ENCODE measurements around the gene ANLN.
A peak's percentile ranks its signal among the peaks of the same experiment; 100 is the strongest.
"Not testable (repeated sequence)": the region's sequence is repeated elsewhere in the genome, so short reads cannot be mapped to it uniquely, and the experiment has no call there.

ANLN gene

DNA sequence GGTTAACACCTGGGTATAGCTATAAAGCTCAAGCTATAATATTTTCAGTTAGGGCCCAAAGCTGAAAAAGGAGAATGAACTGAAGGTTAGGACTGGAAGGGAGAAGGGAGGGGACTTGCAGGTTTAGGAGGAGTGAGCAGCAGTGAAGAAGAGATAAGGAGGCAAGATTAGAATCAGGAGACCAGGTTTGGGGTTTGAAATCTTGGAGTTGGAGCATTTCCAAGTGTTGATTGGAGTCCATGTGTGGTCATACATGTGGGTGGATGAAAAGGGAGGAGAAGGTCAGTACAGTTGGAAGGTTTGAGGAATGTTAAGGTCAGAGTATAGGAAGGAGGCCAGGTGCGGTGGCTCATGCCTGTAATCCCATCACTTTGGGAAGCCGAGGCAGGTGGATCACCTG lies 8.6 kb upstream of the ANLN start:
- DNase-seq: no peak

GRCh38 chr7:36383284-36383683 lies 6.4 kb upstream of the ANLN start:
- not testable (repeated sequence) for DNase-seq

GRCh38 chr7:36385646-36386045 lies 4.0 kb upstream of the ANLN start:
- DNase-seq: not testable (repeated sequence)

DNA sequence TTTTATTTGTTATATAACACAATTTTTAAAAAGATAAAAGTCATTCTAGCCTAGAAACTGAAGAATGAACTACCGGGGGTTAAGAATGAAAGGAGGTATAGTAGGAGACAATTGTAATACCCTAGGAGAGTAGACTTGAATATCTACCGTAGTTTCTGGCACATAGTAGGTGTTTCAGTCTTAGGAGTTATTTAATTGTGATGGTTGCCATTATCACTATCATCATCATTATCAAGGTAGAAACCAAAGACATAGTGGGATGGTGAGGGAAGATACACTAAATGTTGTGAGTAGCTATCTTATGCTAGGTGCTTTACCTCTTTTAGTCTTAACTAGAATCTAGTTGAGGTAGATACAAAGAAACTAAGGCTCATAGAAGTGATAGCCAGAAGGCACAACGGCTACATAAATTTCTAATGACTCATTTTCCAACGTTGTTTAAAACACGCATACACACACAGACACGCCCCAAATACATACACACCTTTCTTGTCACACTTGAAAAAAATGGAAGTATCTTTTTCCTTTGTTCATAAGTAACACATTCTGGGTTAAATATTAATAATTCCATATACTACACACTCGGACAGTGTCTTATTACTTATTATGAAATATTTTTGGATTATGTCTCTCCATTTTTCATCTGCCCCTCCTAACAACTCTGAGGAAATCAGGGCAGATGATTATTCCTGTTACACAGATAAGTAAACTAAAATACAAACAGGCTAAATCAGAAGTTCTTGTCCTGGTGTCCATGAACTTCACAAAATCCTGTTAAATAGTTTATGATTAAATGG lies 2.0 kb upstream of the ANLN start:
- DNase-seq: no peak

DNA sequence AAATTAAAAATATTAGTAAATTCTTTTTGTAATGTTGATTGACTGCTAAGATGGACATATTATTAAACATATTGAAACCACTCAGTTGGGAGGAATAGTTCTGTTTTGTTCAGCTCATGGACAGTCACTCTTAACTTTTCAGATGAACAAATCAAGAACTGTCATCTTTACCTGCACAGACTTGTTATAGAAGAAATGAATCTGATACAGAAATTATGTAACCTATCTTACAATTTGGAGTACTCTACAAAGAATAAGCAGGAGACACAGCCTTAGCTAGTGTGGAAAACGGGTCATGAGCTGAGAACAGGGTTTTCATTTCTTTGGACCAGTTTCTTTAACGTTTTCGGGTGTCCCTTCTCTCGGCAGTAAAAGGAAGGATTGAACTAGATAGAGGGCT lies 1.2 kb upstream of the ANLN start:
- DNase-seq: no peak

DNA sequence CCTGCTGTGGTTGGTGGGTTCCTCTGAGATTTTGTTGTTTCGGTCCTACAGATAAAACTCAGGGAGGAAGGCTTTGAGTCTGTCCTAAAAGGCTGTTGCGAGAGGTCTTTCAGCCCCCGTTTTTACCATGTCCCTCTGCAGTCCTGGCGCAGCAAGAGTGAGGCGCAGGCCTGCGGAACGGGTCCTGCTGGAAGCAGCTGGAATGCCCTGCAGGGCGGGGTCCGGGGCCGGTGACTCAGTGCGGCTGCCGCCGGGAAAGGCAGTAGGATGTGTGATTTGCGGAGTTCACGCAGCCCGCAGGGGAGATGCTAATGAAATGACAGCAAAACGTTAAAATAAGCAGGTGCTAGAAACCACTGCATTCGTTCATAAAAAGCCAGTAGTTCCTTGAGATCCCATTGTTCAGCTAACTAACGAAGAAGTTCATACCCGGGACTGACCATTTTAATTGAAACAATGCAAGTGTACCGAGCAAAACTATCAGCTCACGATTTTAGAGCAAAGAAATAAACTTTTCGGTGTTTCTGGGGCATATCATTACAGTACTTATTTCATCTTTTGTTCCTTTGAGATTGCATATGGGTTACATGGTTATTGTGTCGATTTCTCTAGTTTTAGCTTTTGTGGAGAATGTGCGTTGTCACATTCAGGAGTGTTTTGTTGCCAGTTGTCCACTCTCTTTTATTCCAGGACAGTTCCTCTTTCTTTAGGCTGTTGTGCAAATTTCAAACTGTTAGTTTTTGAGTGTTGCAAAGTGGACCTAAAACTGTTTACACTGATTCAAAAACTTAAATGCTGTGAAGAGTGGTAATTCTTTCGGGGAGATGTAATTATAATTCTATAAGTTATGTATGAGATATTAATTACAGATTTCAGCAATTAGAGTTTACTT lies 783 bp downstream of the ANLN start:
- DNase-seq: peak; percentile 32

DNA sequence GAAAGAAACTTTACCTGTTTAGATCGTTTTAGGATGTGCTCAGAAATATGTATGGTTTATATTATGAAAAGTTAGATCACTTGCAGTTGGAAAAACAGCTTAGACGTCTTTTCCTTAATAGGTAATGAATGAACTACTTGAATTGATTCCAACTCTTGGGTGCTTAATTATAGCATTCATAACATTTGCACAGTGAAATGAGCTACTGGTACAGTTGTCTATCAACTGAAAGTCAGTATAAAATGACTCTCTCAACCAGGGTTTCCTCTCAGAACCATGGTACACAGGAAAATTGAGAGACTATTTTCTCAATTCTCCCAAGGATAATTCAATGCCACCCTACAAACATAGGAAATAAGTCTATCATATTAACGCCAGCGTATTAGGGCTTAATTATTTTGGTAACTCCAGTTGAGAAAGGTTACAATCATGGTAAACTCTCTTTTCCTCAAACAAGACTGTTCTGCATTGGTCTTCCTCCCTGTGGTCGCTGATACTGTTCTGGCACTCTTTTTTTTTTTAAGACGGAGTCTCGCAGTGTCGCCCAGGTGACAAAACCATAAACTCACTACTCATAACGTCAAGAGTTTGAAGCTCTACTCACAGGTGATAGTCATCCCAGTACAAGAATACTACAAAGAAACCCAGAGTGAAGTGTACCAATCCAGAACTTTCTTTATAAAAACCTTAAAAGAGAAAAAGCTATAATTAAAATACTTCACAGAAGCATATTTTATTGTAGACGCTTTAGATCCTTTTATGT lies 2.0 kb downstream of the ANLN start:
- DNase-seq: no peak

DNA sequence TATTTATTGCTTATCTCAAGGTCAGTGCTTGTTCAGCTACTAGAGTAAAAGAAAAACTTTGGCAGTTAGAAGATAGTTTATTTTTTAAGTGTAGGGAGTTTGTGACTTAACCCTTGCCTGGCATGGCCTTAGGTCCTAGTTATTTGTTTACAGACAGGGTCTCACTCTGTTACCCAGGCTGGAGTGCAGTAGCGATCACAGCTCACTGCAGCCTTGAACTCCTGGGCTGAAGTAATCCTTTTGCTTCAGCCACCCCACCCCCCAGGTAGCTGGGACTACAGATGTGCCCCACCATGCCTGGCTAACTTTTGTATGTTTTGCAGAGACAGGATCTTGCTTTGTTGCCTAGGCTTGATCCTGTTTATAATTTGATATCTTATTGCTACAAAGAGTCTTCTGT lies 4.2 kb downstream of the ANLN start:
- no peak for DNase-seq

DNA sequence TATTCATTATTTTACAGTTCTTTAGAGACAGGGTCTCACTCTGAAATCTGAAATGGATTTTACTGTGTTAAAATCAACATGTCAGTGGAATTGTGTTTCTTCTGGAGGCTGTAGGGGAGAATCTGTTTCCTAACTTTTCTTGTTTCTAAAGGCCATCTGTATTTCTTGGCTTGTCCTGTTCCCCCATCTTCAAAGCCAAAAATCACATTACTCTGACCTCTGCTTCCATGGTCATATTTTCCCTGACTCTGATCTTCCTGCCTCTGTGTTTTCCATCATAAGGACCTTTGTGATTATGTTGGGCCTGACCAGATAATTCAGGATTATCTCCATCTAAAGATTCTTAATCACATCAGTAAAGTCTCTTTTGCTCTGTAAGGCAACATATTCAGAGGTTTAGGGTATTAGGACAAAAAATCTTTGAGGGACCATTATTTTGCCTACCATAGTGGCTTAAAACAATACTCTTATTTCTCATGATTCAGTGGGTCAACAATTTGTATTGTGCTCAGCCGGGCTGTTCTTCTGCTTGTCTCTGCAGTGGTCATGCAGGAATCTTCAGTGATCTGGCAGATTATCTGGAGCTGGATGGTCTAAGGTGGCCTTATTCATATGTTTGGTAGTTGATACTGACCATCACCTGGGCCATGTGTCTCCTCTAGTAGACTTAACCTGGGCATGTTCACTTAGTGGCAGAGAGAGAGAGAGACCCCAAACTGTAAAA lies 5.7 kb downstream of the ANLN start:
- DNase-seq: no peak

GRCh38 chr7:36396150-36396549 lies 6.5 kb downstream of the ANLN start:
- DNase-seq: no peak

GRCh38 chr7:36400036-36400435 lies 10.4 kb downstream of the ANLN start:
- DNase-seq: no peak

DNA sequence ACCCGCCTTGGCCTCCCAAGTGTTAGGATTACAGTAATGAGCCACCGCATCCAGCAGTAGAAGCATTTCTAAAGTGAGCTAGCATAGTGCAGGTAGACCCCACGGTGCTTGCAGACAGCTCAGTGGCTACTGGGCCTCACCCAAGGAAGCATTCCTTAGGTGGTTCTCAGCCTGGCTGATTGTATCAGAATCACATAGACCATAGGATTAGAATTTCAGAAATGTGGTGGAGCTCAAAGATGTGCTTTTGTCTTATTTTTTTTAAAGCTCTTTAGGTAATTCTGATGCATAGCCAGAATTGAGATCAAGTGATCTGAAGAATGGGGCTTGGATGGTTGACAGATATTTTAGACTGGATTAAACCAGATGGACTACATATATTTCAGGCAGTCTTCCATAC lies 10.9 kb downstream of the ANLN start:
- DNase-seq: no peak

GRCh38 chr7:36403452-36403851 lies 13.8 kb downstream of the ANLN start:
- no peak for DNase-seq

GRCh38 chr7:36404639-36405408 lies 15.2 kb downstream of the ANLN start:
- no peak for DNase-seq

DNA sequence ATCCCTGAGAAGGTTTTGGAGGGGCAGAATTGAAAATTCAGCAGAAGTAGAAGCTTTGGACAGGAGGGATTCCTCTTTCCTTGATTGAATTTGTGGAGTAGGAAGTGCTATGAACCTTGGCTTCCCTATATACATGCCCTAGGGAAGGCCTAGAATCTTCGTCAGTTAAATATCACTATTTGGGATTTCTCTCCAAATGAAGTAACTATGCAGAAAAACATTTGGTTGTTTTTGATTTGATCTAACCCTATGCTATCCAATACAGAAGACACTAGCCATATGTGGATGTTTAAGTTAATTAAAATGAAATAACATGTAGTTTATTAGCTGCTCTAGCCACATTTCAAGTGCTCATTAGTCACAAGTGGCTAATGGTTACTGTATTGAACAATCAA lies 15.7 kb downstream of the ANLN start:
- no peak for DNase-seq

- DNase-seq: no peak
Measured at GRCh38 chr7:36406156-36406555, 16.5 kb downstream of the ANLN start.

DNA sequence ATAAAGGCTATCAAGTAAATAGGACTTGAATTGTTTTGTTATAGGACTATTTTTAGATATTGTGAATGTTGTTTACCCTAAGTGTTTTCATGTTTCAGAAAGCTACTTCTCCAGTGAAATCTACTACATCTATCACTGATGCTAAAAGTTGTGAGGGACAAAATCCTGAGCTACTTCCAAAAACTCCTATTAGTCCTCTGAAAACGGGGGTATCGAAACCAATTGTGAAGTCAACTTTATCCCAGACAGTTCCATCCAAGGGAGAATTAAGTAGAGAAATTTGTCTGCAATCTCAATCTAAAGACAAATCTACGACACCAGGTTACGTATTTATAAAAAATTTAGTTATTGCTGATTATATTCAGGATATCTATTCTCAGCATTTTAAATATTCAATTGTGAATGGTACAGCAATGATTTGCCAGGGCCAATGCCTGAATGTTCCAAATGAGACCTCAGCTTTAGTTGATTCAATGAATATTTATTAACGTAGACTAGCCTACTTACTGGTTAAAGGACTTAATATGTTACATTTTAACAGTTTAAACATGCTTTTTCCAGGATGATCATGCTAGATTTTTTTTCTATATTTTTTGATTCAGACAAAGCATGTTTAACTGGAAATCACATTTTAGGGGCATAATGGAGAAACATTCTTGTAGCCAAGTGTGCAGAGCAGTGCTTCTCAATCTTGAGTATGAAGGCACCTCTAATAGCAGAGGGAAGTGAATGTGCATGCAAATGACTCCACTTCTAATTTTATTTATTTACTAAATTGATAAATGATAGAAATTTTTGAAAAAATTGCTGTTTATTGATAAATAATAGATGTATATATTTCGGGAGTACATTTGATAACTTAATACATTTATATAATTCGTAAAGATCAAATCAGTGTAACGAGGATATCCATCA lies 18.2 kb downstream of the ANLN start:
- DNase-seq: no peak

DNA sequence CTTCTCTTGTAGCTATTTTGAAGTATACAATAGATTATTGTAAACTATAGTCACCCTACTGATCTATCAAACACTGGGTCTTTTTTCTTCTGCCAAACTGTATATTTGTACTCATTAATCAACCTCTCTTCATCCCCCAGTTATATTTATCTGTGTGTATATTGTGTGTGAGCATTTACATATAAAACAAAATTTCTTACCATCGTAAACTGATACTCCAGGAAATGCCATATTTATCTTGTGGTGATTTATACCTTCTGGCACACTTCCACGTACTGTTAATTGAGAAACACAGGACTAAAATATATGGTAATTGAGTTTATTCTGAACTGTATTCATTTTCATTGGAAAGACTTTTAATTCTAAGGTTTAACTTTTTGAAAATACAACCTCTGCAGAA lies 18.9 kb downstream of the ANLN start:
- DNase-seq: no peak

- DNase-seq: no peak
Measured at GRCh38 chr7:36409180-36409579, 19.5 kb downstream of the ANLN start.

GRCh38 chr7:36415144-36415543 lies 25.5 kb downstream of the ANLN start:
- no peak for DNase-seq

- DNase-seq: no peak
Measured at GRCh38 chr7:36416251-36416650, 26.6 kb downstream of the ANLN start.

All from T-helper 9 cell (primary cell).